GM23248 (cell line): Measurements from ENCODE around the gene C14orf93.

ENCODE experiments used
- EZH2 ChIP-seq: fragments of 200-600 bp; sonication (generic); IDR thresholded peaks from 2 replicates; pipeline ENCODE4 v1.6.1; 2018; ENCODE audit warnings: antibody characterized with exemption, mild to moderate bottlenecking; ENCODE audit not compliant: insufficient read depth, poor library complexity, severe bottlenecking
- EZH2phosphoT487 ChIP-seq: fragments of 200-600 bp; sonication (generic); IDR thresholded peaks from 2 replicates; pipeline ENCODE4 v1.6.1; 2018; ENCODE audit warnings: antibody characterized with exemption, moderate library complexity, mild to moderate bottlenecking, low read depth; ENCODE audit not compliant: insufficient read depth

- TF ChIP-seq EZH2phosphoT487 (no peak), EZH2 (no peak)
Measured at GRCh38 chr14:22973217-22974032, 36.5 kb downstream of the C14orf93 start.
